COLO668 (cell line): Measurements from ENCODE around the gene TEX26.

Experiments used
- DNase-seq: peaks from one replicate; lab custom pipeline; 2025; ENCODE audit not compliant: unreplicated experiment; lab: John Stamatoyannopoulos, UW

Gene TEX26

DNA sequence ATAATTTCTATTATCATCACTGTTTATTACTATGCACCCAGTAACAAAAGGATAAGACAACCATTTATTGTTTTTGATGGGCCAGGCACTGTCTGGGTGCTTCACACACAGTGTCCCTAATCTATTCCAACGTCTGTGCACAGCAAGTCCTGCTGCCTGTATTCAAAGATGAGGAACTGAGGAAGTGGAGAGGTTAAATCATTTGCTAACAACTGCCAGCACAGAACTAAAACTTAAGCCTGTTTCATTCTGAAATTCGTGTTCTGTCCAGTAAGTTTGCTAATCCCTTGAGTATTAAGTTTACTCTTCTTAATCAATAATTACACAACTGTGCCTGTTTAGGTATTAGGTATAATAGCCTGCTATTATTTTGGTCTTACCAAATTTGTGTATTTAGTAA lies 41.9 kb downstream of the TEX26 start:
- no peak for DNase-seq

DNA sequence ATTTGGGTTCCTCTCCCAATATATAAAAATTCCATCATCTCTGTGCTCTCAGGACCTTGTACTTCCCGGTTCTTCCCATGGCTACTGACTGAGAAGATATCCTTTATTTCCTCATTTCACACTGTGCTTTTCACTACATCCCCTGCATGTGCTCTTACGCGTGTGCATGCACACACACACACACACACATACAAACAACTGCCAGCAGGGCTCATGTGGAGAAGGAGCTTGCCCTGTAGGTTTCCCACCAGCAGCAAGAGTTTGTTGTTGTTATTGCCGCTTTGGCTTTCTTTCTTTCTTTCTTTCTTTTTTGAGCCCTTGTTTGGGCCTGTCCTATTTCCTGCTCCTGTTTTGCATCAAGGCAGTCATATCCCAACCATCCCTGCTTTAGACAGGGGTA lies 43.6 kb downstream of the TEX26 start:
- no peak for DNase-seq

DNA sequence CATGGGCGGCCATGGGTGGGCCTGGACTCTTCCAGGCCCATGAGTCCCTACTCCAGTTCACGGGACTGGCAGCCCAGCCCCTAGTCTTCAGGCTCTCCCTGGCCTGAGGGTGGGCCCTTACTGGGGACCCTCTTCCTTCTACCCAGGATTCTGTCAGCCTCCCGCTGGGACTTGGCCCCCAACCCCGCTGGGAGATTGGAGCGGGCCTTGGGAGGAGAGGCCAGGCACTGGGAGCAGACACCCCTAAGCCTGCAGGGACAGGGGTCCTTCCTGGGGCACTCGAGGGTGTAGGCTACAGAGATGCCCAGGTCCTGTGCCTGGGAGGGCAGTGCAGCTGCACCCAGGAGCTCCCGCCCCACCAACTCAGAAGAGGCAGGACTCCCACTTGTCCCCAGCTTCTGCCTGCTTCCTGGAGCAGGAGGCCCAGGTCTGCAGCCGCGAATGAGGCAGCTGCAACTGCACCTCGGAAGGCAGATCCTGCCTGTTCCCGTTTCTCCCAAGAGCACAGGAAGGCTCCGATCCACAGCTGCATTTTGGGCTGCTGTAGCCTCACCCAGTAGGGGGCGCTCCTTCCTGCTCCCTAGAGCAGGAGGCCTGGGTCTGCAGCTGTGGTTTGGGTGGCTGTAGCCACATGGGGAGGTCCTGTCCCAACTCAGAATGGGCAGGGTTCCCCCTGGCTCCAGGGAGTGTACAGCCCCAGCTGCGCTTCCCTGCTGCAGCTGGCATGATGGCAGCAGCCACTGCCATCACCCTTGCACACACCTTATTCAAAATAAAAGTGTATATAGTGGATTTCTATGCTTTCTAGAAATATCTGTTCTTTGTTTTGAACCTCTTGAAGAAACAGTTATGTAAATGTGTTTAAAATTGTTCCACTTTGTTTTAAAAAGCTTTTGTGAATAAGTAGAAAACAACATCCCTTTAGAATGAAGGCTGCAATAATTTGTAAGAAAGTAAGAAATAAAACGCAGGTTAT lies 46.8 kb downstream of the TEX26 start:
- peak; percentile 61 for DNase-seq

DNA sequence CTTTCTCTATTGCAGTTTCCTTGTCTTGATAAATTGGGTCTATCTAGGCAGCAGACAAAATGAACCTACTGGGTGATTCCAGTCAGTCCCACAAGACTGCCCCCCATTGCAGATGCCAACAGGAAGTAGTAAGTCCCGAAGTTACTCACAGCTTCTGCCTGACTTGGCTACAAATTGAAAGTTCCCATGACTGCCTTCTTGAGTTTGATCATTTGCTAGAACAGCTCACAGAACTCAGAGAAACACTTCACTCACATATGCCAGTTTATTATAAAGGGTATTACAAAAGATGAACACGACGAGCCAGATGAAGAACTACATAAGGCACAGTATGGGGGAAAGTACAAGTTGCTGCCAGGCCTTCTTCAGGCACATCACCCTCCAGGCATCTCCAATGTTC lies 50.0 kb downstream of the TEX26 start:
- DNase-seq: no peak

DNA sequence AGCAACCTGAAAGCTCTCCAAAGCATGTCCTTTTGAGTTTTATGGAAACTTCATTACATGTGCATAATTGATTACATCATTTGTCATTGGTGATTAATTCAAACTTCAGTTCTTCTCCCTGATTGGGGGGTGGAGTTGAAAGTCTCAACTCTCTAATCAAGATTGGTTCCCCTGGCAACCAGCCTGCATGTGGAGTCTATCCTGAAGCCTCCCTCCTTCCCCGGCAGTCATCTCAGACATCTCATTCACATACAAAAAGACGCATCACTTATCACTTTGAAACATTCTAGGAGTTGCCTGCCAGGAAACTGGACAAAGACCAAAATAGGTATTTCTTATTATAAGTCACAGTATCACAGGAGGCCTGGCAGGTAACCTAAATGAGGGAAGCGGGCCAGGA lies 50.5 kb downstream of the TEX26 start:
- no peak for DNase-seq

DNA sequence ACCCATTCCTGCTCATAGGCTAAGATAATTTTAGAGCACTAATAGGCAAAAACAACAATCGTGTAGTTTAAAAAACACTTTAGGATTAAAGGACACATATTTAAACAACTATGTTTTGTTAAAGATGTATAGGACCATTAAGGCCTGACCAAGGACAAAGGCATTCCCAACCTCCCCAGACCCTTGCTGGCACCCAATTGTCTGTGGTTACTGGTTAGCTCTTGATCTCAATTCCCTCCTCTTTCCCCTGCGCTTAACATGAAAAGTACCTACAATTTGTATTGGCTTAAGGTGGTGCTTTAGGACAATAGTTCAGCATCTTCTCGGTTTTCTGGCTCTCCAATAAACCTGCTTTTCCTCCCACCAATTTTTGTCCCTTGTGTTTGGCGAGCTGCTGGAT lies 51.0 kb downstream of the TEX26 start:
- DNase-seq: no peak

DNA sequence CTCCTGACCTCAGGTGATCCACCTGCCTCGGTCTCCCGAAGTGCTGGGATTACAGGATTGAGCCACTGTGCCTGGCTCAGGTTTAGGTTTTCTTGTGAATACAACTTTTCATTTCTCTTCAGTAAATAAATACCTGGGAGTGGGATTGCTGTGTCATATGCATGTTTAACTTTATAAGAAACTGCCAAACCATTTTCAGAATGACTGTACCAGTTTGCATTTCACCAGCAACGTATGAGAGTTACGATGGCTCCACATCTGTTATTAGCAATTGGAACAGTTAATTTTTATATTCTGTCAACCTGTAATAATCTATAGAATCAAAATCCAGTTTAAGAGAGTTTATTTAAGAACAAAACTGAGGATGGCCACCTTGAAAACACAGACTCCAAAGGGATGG lies 52.2 kb downstream of the TEX26 start:
- DNase-seq: no peak

DNA sequence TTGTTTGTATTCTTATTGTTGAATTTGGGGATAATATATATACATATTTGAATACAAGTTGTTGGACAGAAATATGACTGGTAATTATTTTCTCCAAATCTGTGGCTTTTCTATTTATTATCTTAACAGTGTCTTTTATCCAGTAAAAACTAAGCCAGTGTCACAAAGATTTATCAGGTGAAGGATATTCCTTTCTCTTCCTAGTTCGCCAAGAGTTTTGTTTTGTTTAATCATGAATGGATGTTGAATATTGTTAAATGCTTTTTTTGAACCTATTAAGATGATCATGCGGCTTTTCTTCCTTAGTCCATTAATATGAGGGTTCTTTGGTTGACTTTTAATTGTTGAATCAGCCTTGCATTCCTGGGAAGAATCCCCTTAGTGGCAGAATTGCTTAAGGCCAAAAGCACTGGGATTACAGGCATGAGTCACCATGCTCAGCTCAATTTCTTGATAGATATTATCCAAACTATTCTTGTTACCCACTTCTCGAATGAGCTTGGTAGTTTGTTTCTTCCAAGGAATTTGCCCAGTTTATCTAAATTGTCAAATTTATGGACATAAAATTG lies 53.3 kb downstream of the TEX26 start:
- no peak for DNase-seq

DNA sequence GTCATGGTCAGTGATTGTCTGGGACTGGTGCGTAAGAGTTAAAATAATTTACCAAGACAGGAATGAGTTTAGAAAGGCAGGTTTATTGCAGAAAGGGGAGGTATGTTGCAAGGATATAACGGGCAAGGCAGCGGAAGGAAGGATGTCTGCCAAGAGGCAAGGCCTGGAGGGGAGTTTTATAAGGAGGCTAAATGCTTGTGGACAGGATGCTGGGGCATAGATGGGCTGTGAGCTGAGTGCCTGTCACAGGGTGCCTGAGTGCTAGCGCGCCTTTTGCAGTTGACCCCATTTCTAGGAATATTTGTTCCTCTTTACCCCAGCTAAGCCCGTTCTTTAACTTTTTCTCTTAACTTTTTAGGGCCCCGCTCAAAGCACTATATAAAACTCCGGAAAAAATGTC lies 58.7 kb downstream of the TEX26 start:
- DNase-seq: no peak

DNA sequence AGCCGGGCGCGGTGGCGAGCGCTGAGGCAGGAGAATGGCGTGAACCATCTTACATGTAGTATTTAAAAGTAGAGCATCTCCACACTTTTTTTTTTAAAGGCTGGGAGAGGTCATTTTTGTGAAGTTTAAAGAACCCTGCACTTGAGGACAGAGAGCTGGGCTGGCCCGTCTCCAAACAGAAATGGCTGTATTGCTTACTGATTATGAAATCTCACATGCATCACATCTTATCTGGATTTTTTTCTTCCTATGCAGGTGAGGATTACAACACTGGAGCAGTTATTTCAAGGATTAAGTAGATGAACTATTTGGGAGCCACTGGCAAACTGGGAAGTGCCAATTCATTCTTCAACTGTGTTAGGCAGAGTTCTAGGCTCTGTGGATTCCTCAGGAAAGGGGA lies 59.5 kb downstream of the TEX26 start:
- DNase-seq: no peak

DNA sequence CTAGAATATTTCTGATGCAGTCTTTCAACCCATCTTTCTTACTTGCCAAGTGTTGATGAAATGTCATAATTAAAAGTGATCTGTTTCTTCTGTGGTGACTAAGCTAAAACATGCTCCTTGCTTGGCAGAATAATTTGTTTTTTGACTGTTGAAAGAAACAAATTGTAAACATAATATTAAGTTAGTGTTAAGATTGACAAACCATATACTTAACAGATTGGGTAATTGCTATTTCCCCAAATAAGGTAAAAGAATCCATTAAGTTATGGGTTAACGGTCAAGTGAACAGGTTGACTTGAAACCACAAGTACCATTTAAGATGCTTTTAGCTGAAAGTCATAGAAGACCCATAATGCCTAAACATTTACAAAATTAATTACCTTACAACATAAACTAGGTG lies 62.9 kb downstream of the TEX26 start:
- no peak for DNase-seq

DNA sequence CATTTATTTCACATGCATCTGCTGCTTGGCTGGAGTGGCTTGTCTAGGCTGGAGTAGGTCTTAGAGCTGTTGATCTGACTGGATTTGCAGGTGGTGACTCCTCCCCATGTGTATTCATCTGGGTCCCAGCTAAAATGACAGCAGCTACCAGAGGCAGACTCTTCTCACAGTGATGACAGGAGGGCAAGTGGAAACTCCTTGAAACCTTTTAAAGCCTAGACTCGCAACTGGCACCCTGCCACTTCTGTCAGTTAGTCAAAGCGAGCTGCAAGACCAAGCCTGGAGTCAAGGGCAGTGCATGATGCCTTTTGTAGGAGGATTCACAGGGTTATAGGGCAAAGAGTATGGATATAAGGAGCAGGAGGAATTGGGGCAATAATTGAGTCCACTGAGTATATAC lies 65.2 kb downstream of the TEX26 start:
- DNase-seq: no peak

DNA sequence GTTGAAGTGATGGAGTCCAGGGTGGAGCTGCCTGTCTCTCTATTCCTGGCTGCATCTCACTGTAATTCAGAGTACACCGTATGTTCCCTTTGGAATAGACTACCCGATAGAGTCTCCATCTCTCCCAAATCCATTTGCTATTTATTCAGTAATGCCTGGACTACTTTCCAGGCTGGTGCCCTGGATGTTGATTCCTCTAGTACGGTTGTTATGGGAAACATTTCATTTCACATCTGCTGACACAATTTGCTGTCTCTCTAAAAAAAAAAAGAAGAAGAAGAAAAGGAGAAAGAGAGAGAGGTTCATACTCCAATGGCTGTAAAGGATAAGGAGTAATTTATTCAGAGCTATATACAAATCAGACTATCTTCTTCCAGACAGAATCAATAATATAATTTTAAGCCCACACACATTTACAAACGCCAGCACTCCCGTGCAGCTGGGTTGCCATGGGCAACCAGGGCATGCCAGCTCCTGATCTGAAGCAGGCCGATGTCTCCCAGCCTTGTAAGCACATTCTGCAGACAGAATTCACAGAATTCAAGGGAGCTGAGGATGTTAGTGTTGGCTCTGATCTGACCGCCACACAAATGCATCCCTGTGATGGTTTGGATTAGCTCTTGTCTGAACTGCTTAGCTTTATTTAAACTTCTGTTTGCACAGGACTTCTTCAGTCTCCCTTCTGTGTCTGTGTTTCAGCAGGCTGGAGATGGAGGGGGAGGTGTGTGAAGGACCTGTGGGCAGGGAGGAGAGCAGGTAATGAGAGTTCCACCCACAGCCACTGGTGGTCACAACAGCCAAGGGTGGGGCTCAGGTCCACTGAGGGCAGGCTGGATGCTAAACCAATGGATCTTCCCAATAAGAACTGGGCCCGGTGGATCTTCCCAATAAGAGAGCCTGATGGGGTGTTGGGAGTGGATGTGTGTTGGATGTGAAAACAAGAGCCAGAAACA lies 66.0 kb downstream of the TEX26 start:
- DNase-seq: peak; percentile 43

DNA sequence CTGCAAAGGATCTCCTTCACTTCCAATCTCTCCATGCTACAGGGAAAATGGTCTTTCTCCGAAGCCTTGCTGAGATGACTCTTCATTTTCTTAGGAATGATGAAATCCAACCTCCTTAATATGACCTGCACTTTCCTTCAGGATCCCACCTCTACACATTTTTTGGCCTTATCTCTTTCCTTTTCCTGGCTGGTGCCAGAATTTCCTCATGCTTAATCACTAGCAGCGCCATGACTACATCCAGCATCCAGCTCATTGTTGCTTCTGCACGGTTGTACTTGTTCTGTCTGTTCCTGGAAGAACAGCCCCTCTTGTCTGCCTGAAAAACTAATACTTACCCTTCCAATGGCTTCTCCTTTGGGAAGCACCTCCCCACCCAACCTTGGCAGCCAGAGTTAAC lies 68.4 kb downstream of the TEX26 start:
- DNase-seq: no peak

DNA sequence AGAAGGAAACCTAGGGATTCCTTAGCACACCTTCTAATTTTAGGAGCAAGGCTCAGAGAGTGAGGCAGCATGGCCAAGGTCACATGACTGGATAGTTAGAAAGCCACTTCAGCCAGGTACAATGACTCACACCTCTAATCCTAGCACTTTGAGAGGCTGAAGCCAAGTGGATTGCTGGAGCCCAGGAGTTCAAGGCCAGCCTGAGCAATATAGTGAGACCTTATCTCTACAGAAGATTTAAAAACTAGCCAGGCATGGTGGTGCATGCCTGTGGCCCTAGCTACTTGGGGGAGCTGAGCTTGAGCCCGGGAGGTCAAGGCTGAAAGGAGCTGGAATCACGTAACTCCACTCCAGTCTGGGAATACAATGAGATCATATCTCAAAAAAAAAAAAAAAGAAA lies 69.2 kb downstream of the TEX26 start:
- DNase-seq: no peak

DNA sequence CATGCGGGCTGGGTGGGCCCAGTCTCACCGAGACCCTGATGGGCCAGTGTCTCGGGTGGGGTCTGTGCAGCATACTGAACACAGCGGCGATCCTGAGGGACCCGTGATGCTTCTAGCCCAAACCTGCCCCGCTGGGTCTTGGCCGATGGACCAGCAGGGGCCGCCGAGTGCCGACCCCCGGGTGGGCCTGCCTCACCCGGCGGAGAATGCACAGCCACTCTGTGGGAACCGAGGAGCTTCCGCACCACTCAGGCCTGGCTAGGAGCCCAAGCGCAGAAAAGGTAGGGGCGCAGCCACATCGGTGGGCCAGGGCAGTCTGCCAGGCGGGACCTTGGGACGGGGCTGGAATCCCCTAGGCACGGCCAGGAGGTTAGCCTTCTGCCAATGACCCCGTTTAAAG lies 72.6 kb downstream of the TEX26 start:
- no peak for DNase-seq

DNA sequence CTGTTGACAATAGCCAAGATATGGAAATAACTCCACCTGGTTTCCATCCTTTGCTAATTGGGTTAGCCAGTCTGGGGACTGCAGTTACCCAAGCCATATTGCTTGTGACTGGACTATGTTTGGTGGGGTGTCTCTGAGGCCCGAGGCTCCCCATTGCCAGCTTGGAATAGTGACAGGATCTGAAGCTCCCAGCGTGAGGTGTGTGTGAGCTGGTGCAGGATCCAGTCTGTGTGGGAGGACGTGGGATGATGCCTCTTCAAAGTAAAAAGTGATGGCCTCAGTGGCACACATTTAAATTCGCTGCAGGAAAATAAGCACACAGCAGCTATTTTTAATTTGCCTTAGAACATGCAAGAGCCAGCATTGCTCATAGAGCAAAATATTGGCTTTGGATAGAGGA lies 75.0 kb downstream of the TEX26 start:
- DNase-seq: no peak

DNA sequence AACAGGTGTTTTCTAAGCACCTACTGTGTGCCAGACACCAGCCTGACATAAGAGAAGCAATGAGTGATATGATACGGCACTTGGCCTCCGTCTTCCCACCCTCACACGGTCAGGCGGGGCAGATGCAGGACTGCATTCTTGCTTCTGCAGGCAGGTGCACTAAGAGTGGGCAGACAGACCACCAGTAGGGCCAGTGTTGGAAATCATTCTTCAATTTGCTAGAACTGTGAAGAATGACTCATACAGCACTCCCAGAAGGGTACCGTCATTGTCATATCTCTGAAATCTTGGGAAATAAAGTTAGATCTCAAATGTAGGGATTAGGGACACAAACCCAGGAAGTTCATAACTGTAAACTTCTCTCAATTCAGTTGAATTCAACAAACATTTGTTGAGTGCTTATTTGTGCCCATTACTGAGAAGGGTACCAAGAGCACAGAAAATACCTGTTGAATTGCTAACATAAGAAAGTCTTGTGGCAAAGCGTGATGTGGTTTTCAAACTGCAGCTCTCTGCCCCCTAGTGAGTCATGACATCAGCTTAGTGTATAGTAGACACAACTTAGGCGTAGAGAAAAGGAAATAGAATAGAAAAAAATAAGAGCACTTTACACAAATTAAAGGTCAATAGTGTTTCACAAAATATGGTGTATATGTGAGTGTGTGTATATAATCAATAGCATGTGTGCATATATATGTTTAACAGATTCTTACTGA lies 76.1 kb downstream of the TEX26 start:
- no peak for DNase-seq

DNA sequence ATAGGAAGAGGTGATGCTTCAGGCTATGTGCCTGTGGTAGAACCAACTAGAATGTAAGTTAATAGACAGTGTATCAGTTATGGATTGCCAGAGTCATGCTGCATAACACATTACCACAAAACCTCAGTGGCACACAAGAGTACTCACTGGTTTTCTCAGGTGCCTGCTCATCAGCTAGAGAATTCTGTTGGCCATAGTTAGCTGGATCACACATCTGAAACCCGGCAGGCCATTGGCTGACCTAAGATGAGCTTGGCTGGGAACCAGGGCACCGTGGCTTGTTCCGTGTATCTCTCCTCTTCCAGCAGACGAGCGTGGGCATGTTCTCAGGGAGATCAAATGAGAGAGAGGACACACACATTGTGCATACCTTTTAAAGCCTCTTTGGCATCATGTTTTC lies 76.7 kb downstream of the TEX26 start:
- DNase-seq: no peak

DNA sequence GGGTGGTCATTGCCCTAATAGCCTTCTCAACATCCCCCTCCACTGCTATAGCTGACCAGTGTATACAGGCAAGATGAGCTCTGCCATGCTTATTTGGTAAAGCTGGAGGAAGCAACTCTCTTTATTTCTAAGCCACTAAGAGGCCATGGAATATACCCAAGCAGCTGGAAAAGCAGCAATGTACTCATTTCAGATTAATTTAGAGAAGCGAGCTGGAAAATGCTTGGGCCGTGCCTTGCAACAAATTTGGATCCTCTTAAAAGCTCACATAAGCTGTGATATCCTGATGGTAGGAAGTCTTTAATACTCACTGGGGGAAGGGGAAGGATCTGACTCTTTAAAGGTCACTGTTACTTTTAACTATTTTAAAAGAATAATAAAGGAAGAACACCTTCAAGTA lies 77.8 kb downstream of the TEX26 start:
- DNase-seq: no peak
